T-helper 17 cell (primary cell): Measurements from ENCODE around the gene MSGN1. TPM values are rescaled to one million over a fixed set of nuclear protein-coding genes. Genes with fewer than 3 reads are reported as not detected.
"Not testable (repeated sequence)": the region's sequence is repeated elsewhere in the genome, so short reads cannot be mapped to it uniquely, and the experiment has no call there.

Experiments
- ATAC-seq: fragments of 150-1000 bp; cut with Tn5 transposase; 2 replicates; pipeline ENCODE4 v1.10.0; 2021; ENCODE audit warnings: mild to moderate bottlenecking, moderate library complexity
- DNase-seq, 3 donors: peaks; one replicate each; pipeline versions ENCODE4 v3.0.0 to v3.0.0-alpha.2; 2020 to 2021
- H3K9me3 ChIP-seq: one replicate; pipeline ENCODE4 v1.7.0; 2013; ENCODE audit warnings: low read length, mild to moderate bottlenecking; ENCODE audit not compliant: control insufficient read depth, poor library complexity, severe bottlenecking
- H3K27ac Mint-ChIP-seq: one replicate; pipeline ENCODE4 v1.8.0; 2022; ENCODE audit warnings: mild to moderate bottlenecking, moderate library complexity, mixed read lengths
- H3K27me3 Mint-ChIP-seq: one replicate; pipeline ENCODE4 v1.8.0; 2022; ENCODE audit warnings: mixed read lengths
- H3K36me3 Mint-ChIP-seq: one replicate; pipeline ENCODE4 v1.8.0; 2022; ENCODE audit warnings: low read depth, mixed read lengths
- H3K4me1 Mint-ChIP-seq: one replicate; pipeline ENCODE4 v1.8.0; 2022; ENCODE audit warnings: mild to moderate bottlenecking, mixed read lengths
- H3K4me3 Mint-ChIP-seq: one replicate; pipeline ENCODE4 v1.8.0; 2022; ENCODE audit warnings: mild to moderate bottlenecking, moderate library complexity, mixed read lengths
- total RNA-seq, 4 donors: library from RNA in 2 of 4; stranded (reverse) in 2 of 4; gene quantifications; one replicate each; pipeline ENCODE4 v1.2.3 and lab custom pipeline; 2022 to 2026

MSGN1 gene
- total RNA-seq, 2 donors from 2014 or later = not detected

DNA sequence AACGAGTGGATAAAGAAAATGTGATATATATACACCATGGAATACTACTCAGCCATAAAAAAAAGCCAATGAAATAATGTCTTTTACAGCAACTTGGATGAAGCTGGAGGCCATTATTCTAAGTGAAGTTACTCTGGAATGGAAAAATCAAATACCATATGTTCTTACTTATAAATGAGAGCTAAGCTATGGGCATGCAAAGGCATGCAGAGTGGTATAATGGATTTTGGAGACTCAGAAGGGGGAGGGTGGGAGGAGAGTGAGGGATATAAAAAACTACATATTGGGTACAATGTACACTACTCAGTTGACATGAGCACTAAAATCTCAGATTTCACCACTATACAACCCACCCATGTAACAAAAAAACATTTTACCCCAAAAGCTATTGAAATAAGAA lies 1.7 kb upstream of the MSGN1 start:
- H3K4me3 Mint-ChIP-seq = no peak overlapping the region
- DNase-seq (no peak), ATAC-seq (no peak)
- peaks cover 53% of the 10 kb centered on the region for H3K27me3 Mint-ChIP-seq
- H3K36me3 Mint-ChIP-seq = no peaks in the 10 kb centered on the region
- H3K27ac Mint-ChIP-seq = no peak overlapping the region
- no peaks in the 10 kb centered on the region for H3K9me3 ChIP-seq
- H3K4me1 Mint-ChIP-seq = peaks cover 2% of the 10 kb centered on the region

DNA sequence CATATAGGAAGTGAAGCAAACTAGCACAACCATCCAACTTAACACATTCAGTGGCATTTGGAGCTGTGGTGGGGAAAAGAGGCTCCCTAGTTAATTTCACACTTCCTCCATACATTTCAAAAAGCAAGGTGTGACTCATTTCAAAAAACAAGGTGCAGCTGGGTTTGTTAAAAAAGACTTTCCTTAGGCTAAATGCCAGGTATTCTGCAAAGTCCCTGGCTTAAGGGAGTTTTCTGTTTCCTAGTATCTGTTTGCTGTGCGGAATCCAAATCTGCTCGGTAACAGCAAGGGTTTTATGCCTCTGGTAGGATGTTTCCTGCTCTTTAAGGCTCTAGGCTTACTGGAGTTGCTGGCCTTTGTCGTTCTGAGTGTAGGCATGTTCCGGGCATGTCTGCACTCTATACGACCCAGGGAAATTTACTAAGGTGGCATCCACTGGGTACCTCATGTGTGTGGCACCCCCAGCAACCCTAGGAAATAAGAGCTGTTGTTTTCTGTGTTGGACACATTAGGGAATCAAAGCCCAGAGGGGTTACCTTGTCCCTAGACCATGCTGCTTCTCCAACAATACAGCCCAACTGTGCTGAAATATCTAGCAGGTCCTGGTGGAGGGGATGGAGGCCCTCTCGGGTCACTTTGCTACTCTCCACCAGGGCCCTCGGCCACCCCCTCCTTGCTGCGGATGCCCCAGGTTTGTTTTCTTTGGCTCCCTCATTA lies 634 bp upstream of the MSGN1 start:
- Mint-ChIP-seq H3K36me3 (no peaks in the 10 kb centered on the region), H3K27ac (no peak overlapping the region), H3K4me1 (peaks cover 2% of the 10 kb centered on the region), H3K27me3 (peaks cover 54% of the 10 kb centered on the region), H3K4me3 (no peak overlapping the region)
- DNase-seq = no peak
- no peaks in the 10 kb centered on the region for H3K9me3 ChIP-seq
- no peak for ATAC-seq

DNA sequence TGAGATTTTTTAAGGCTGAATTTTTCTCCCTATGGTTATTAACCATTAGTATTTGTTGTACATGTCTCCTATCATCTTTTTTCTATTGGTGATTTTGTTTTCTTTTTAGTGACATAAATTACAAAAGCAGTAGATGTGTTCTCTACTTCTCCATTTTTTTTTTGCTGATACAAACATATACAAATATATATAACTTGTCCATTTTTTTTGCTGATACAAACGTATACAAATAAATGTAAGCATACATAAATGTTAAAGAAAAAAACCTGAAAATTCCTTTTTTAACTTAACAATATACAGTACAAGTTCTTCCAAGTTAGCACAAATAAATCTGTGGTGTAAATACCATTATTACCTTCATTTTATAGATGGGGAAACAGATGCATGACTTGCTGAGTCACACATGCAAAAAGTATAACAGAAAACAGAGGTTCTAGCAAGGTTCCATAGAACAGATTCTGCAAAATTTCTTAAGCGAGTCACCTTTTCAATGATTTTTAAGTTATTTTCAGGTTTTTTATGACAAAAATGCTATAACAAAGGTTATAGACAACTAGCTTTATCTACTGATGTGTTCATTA lies 2.1 kb downstream of the MSGN1 start:
- H3K4me3 Mint-ChIP-seq = no peak overlapping the region
- no peaks in the 10 kb centered on the region for H3K36me3 Mint-ChIP-seq
- peaks cover 6% of the 10 kb centered on the region for H3K4me1 Mint-ChIP-seq
- H3K27me3 Mint-ChIP-seq = peaks cover 57% of the 10 kb centered on the region
- H3K27ac Mint-ChIP-seq = no peak overlapping the region
- no peaks in the 10 kb centered on the region for H3K9me3 ChIP-seq
- ATAC-seq (no peak), DNase-seq (no peak)

DNA sequence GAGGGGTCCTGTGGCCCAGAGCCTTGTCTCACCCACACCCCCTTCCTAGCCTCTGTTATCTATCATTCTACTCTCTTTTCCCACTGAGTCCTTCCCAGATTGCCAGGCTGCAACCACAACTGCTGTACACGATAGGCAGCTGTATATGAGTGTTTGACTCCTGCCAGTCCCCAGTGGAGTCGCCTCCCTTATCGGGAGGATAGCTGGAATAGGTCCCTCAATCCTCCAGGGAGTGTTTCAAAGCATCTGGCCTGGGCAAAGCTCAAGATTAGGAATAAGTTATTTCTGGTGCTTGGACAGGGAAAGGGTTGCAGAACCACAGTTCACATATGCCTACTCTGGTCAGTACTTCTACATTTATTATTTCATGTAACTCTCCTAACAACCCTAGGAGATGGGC lies 4.8 kb downstream of the MSGN1 start:
- no peaks in the 10 kb centered on the region for H3K9me3 ChIP-seq
- H3K27me3 Mint-ChIP-seq = peaks cover 65% of the 10 kb centered on the region
- peaks cover 6% of the 10 kb centered on the region for H3K4me1 Mint-ChIP-seq
- DNase-seq (no peak), ATAC-seq (no peak)
- no peak overlapping the region for H3K4me3 Mint-ChIP-seq
- H3K36me3 Mint-ChIP-seq = no peaks in the 10 kb centered on the region
- no peak overlapping the region for H3K27ac Mint-ChIP-seq

DNA sequence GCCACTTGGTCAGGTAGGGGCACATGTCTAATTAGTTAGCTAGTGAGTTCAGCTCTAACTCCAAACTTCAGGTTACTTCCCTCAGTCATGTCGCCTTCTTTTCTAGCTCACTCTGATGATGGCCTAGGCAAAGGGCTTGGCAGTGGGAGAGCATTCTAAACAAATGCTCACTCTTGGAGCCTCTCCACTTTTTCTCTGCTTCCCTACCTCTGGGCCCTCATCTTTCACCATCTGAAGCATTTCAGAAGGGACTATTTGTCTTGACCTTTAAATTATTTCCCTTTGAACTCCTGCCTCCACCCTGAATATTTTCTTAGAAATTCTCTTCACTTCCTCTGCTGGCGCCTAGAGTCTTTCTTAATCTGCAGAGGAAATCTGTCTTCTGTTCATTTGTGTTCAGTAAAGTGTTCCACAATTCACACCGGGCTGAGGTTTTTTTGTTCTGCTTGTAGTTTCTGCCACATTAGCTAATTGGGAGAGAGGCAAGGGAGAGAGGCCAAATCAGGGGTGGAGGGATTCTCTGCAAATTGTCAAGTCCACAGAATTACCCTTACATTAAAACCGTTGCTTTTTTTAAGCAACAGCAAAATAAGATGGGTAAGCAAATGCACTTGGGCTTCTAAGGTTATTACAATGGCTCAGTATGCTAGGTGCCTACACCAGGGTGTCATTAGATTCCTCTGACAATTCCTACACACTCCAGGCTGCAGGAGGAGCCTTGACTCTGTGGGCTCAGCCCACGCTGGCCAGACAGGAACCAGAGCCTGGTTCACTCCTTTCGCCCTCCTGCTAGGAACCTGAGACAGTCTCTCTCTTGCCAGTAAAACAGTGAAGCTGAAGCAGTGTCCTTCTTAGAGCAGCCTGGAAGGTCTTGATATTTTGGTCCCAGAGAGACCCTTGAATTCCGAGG lies 5.5 kb downstream of the MSGN1 start:
- no peaks in the 10 kb centered on the region for H3K36me3 Mint-ChIP-seq
- no peaks in the 10 kb centered on the region for H3K9me3 ChIP-seq
- H3K27ac Mint-ChIP-seq = no peak overlapping the region
- no peak for DNase-seq
- H3K27me3 Mint-ChIP-seq = peaks cover 65% of the 10 kb centered on the region
- no peak for ATAC-seq
- H3K4me1 Mint-ChIP-seq = peaks cover 6% of the 10 kb centered on the region
- H3K4me3 Mint-ChIP-seq = no peak overlapping the region

DNA sequence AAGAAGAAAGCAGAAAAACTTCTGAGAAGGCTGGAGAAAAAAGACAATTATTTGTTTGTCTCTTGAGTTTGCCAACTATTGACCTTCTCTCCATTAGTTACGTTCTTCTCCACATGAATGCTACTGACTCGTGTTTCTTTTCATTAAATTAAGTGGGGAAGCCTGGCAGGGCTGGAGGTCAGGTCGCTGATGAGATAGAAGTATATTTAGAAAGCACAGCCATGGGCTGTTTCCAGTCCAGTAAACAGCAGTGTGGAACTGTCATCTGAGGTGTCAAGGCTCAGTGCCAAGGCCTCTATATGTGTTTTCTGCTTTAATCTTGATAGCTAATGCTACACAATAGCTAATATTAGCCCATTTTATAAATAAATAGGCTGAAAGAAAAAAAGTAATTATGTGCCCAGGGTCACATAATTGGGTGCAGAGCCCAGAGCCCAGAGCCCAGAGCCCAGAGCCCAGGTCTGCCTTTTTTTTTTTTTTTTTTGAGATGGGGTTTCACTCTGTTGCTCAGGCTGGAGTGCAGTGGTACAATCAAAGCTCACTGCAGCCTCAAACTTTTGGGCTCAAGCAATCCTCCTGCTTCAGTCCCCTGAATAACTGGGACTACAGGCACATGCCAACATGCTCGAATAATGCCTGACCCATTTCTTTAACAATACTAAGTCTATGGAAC lies 6.3 kb downstream of the MSGN1 start:
- H3K9me3 ChIP-seq = no peaks in the 10 kb centered on the region
- Mint-ChIP-seq H3K4me3 (no peak overlapping the region), H3K27ac (no peak overlapping the region), H3K36me3 (no peaks in the 10 kb centered on the region), H3K27me3 (peaks cover 60% of the 10 kb centered on the region), H3K4me1 (peaks cover 6% of the 10 kb centered on the region)
- no peak for ATAC-seq
- no peak for DNase-seq

DNA sequence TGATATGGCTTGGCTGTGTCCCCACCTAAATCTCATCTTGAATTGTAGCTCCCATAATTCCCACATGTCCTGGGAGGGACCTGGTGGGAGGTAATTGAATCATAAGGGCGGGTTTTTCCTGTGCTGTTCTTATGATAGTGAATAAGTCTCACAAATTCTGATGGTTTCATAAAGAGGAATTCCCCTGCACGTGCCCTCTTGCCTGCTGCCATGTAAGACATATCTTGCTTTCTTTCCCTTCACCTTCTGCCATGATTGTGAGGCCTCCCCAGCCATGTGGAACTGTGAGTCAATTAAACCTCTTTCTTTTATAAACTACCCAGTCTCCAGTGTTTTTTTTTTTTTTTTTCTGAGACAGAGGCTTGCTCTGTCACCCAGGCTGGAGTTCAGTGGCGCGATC lies 7.4 kb downstream of the MSGN1 start:
- H3K4me1 Mint-ChIP-seq, H3K4me3 Mint-ChIP-seq, H3K27ac Mint-ChIP-seq, DNase-seq, H3K9me3 ChIP-seq, H3K36me3 Mint-ChIP-seq, ATAC-seq: not testable (repeated sequence)
- H3K27me3 Mint-ChIP-seq = peaks cover 63% of the 10 kb centered on the region

DNA sequence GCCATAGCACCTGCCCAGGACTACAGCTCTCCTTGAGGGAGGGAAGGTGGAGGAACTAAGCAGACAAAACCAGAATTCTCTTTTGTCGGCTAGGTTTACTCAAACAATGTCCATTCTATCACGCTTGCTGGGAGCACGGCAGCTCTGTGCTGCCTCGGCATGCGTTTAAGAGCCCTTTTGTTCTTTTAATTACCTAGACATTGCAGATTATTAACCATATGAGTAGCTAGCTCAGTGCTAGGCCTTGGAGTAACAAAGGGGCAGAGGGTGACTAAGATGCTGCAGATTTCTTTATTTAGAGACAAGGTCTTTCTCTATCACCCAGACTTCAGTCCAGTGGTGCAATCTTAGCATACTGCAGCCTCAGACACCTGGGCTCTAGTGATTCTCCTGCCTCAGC lies 11.1 kb downstream of the MSGN1 start:
- peaks cover 5% of the 10 kb centered on the region for H3K36me3 Mint-ChIP-seq
- DNase-seq (no peak), ATAC-seq (no peak)
- no peak overlapping the region for H3K4me3 Mint-ChIP-seq
- no peak overlapping the region for H3K27ac Mint-ChIP-seq
- peaks cover 5% of the 10 kb centered on the region for H3K4me1 Mint-ChIP-seq
- H3K9me3 ChIP-seq = no peaks in the 10 kb centered on the region
- peaks cover 82% of the 10 kb centered on the region for H3K27me3 Mint-ChIP-seq

DNA sequence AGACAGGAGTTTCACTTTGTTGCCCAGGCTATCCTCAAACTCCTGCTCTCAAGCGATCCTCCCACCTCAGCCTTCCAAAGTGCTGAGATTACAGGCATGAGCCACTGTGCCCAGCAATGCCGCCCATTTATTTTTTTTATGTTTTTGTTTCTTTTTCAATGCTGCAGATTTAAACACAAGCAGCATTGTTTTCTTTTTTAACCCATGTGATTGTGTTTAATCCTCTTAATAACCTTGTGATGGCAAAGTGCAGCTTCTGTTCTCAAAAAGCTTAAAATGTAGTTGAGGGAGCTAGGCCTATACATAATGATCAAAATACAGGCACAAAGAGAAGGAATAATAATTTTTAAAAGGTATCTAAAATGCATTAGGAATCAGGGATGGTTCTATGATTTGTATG lies 11.5 kb downstream of the MSGN1 start:
- H3K27me3 Mint-ChIP-seq = peaks cover 79% of the 10 kb centered on the region
- peaks cover 5% of the 10 kb centered on the region for H3K36me3 Mint-ChIP-seq
- H3K4me1 Mint-ChIP-seq = peaks cover 5% of the 10 kb centered on the region
- no peaks in the 10 kb centered on the region for H3K9me3 ChIP-seq
- DNase-seq = no peak
- H3K27ac Mint-ChIP-seq = no peak overlapping the region
- H3K4me3 Mint-ChIP-seq = no peak overlapping the region
- no peak for ATAC-seq

DNA sequence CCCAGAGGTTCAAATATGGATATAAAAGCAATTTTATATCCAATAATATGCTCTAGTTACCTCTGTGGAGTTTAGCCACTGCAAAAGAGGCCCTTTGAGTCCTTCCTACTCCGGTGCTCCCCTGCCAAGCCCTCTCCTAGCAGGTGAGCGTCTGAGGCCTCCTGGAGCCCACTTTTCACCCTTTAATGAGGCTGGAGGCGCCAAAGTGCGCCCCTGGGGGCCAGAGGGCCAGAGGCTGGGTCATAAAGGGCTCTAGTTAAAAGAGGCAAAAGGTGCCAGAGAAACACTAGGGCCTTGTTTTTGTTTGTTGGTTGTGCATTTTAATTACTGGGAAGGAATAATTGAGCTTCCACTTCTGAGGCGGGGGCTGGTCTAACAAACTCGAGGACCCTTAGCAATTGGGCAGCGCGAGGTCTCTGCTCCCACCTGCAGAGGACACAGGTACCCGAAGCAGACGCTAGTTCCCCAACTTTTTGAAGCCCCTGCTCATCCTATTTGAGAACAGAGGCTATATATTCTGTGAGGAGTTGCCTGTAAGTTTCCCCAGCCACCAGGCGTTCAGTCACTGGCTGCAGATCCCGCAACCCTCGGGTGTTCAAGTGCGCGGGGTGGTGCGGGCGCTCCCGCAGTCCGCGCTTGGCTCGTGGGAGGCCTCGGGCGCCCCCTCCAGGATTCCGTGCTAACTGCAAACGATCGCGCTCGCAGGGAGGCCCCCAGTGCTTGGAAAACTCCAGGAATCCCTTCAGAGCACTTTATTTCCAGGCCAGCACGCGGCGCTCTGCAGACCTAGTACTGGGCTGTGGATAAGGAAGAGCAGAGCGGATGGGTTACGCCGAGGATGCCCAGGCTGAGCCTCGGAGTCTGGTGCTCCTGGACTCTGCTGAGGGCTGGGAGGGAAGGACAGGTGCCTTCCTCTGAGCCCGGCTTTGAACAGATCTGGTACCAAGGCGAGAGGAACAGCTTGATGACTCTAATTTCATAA lies 14.1 kb downstream of the MSGN1 start:
- ATAC-seq = peak; percentile 50

DNA sequence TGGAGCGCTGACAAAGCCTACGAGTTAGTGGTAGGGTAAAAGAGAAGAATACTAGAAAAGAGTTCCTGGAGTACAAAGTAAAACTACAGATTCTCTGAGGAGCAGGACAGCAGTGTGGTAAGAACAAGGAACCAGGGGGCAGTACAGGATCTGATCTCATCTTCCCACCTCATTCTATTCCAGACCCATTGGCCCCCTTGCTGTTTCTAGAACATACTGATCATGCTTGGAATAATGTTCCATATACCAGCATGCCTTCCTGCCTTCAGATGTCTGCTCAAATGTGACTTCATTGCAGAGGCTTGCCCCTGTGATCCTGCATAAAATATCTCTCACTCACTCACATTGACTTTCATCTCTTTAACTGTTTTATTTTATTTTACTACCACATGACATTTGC lies 19.3 kb downstream of the MSGN1 start:
- no peak overlapping the region for H3K4me3 Mint-ChIP-seq
- peaks cover 31% of the 10 kb centered on the region for H3K27me3 Mint-ChIP-seq

More for the DNA sequence above, 14.1 kb downstream of the MSGN1 start:
- H3K36me3 Mint-ChIP-seq = peaks cover 5% of the 10 kb centered on the region
- no peak overlapping the region for H3K4me3 Mint-ChIP-seq
- H3K9me3 ChIP-seq = no peaks in the 10 kb centered on the region
- H3K27ac Mint-ChIP-seq = no peak overlapping the region
- DNase-seq = peak in 2 of 3 donors; percentile 14 to 15
- H3K27me3 Mint-ChIP-seq = peaks cover 66% of the 10 kb centered on the region
- H3K4me1 Mint-ChIP-seq = peaks cover 5% of the 10 kb centered on the region

DNA sequence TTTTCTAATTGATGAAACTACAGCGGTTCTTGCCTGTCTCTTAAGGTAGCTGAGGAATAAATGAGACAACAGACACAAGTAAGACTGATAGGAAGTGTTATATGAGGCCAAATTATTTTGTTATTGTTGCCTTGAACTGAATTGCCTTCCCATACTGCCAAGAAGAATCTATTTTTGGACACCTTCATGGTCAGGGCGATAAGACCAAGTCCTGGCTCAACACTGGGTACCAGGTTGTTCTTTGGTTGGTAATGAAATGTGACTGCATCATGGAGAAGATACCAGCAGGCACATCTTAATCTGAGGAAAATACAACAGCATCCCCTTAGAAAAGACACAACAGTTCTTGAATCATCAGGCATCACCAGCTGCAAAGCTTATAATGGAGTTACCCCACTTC lies 23.7 kb downstream of the MSGN1 start:
- no peaks in the 10 kb centered on the region for H3K9me3 ChIP-seq
- Mint-ChIP-seq H3K36me3 (no peaks in the 10 kb centered on the region), H3K27ac (no peak overlapping the region), H3K4me3 (no peak overlapping the region), H3K4me1 (no peaks in the 10 kb centered on the region), H3K27me3 (peaks cover 19% of the 10 kb centered on the region)
- ATAC-seq (no peak), DNase-seq (no peak)

More for the DNA sequence above, 19.3 kb downstream of the MSGN1 start:
- Mint-ChIP-seq H3K27ac (no peak overlapping the region), H3K36me3 (peaks cover 2% of the 10 kb centered on the region), H3K4me1 (peaks cover 3% of the 10 kb centered on the region)
- no peaks in the 10 kb centered on the region for H3K9me3 ChIP-seq
- DNase-seq = no peak
- ATAC-seq = no peak
